ENCODE measurements around the gene CD68.

CD68 gene

GRCh38 chr17:7580604-7581575 lies 1.5 kb downstream of the CD68 start:
- DNase-seq (ENCODE audit: extremely low read depth, insufficient read length) = no peak
- H3K4me3 ChIP-seq (replicated peaks; ENCODE audit: low read depth, low read length) = no peak overlapping the region
- H3K36me3 ChIP-seq (ENCODE audit: control insufficient read depth, insufficient read depth, low read length) = peaks cover 24% of the 10 kb centered on the region
- TF ChIP-seq CTCF (IDR thresholded peaks at IDR 0.05; ENCODE audit: insufficient read depth, low read length, poor library complexity, severe bottlenecking) = no peak
- H3K27me3 ChIP-seq (replicated peaks; ENCODE audit: control insufficient read depth, insufficient read depth, low read length) = no peaks in the 10 kb centered on the region

- no peak for TF ChIP-seq CTCF (IDR thresholded peaks at IDR 0.05; ENCODE audit: insufficient read depth, low read length, poor library complexity, severe bottlenecking)
- Histone ChIP-seq H3K4me3 (replicated peaks; ENCODE audit: low read depth, low read length) (peak overlapping the region; percentile 90), H3K27me3 (replicated peaks; ENCODE audit: control insufficient read depth, insufficient read depth, low read length) (no peaks in the 10 kb centered on the region), H3K36me3 (ENCODE audit: control insufficient read depth, insufficient read depth, low read length) (peaks cover 17% of the 10 kb centered on the region)
- DNase-seq (ENCODE audit: extremely low read depth, insufficient read length) = no peak
These were observed 3.2 kb downstream of the CD68 start for GRCh38 chr17:7582396-7583252.

- no peak for TF ChIP-seq CTCF (IDR thresholded peaks at IDR 0.05; ENCODE audit: insufficient read depth, low read length, poor library complexity, severe bottlenecking)
- Histone ChIP-seq H3K36me3 (ENCODE audit: control insufficient read depth, insufficient read depth, low read length) (peaks cover 16% of the 10 kb centered on the region), H3K27me3 (replicated peaks; ENCODE audit: control insufficient read depth, insufficient read depth, low read length) (no peaks in the 10 kb centered on the region), H3K4me3 (replicated peaks; ENCODE audit: low read depth, low read length) (peak within 1 kb of the TSS; percentile 90)
- peak; percentile 97 for DNase-seq (ENCODE audit: extremely low read depth, insufficient read length)
These were observed 4.0 kb downstream of the CD68 start, which contains the start of gene MPDU1 for GRCh38 chr17:7583253-7584109. Gene MPDU1 (plus strand): TSS chr17:7583852. CDS start chr17:7583863, 11 bp downstream.

- DNase-seq (ENCODE audit: extremely low read depth, insufficient read length) = no peak
- TF ChIP-seq CTCF (IDR thresholded peaks at IDR 0.05; ENCODE audit: insufficient read depth, low read length, poor library complexity, severe bottlenecking) = peak; percentile 22
- Histone ChIP-seq H3K36me3 (ENCODE audit: control insufficient read depth, insufficient read depth, low read length) (peaks cover 21% of the 10 kb centered on the region), H3K4me3 (replicated peaks; ENCODE audit: low read depth, low read length) (no peak overlapping the region), H3K27me3 (replicated peaks; ENCODE audit: control insufficient read depth, insufficient read depth, low read length) (no peaks in the 10 kb centered on the region)
These were observed 7.4 kb downstream of the CD68 start for GRCh38 chr17:7586673-7587419.
